IPS-18a (cell line): ENCODE measurements around the gene GAREM1.

ENCODE experiments used
- H3K27ac ChIP-seq: one replicate; pipeline ENCODE4 v1.5.1; 2013; ENCODE audit warnings: low read length
- H3K27me3 ChIP-seq: one replicate; pipeline ENCODE4 v1.6.1; 2013; ENCODE audit warnings: mild to moderate bottlenecking, low read length; ENCODE audit not compliant: control insufficient read depth, insufficient read depth
- H3K36me3 ChIP-seq: one replicate; pipeline ENCODE4 v1.6.1; 2013; ENCODE audit warnings: low read depth, low read length; ENCODE audit not compliant: control insufficient read depth
- H3K4me1 ChIP-seq: one replicate; pipeline ENCODE4 v1.6.1; 2013; ENCODE audit warnings: low read depth, low read length; ENCODE audit not compliant: control insufficient read depth
- H3K4me3 ChIP-seq: one replicate; pipeline ENCODE4 v1.5.1; 2013; ENCODE audit warnings: low read length
- H3K9ac ChIP-seq: one replicate; pipeline ENCODE4 v1.6.1; 2013; ENCODE audit warnings: mild to moderate bottlenecking, low read length, moderate library complexity
- H3K9me3 ChIP-seq: one replicate; pipeline ENCODE4 v1.6.1; 2013; ENCODE audit warnings: low read depth, low read length; ENCODE audit not compliant: control insufficient read depth

The GAREM1 gene

GRCh38 chr18:32438173-32438572, 32.5 kb downstream of the GAREM1 start:
- no peak overlapping the region for H3K4me3 ChIP-seq
- H3K9me3 ChIP-seq = no peaks in the 10 kb centered on the region
- H3K27me3 ChIP-seq = no peaks in the 10 kb centered on the region
- H3K9ac ChIP-seq = no peak overlapping the region
- H3K36me3 ChIP-seq = no peaks in the 10 kb centered on the region
- H3K27ac ChIP-seq = no peak overlapping the region
- peaks cover 4% of the 10 kb centered on the region for H3K4me1 ChIP-seq

GRCh38 chr18:32437100-32437834, 33.4 kb downstream of the GAREM1 start:
- Histone ChIP-seq H3K4me1 (peaks cover 4% of the 10 kb centered on the region), H3K27ac (no peak overlapping the region), H3K36me3 (no peaks in the 10 kb centered on the region), H3K9me3 (no peaks in the 10 kb centered on the region), H3K9ac (no peak overlapping the region), H3K4me3 (no peak overlapping the region), H3K27me3 (no peaks in the 10 kb centered on the region)

GRCh38 chr18:32435631-32436500, 34.8 kb downstream of the GAREM1 start:
- Histone ChIP-seq H3K36me3 (no peaks in the 10 kb centered on the region), H3K9ac (no peak overlapping the region), H3K4me1 (peaks cover 4% of the 10 kb centered on the region), H3K9me3 (no peaks in the 10 kb centered on the region), H3K4me3 (no peak overlapping the region), H3K27ac (no peak overlapping the region), H3K27me3 (no peaks in the 10 kb centered on the region)

DNA sequence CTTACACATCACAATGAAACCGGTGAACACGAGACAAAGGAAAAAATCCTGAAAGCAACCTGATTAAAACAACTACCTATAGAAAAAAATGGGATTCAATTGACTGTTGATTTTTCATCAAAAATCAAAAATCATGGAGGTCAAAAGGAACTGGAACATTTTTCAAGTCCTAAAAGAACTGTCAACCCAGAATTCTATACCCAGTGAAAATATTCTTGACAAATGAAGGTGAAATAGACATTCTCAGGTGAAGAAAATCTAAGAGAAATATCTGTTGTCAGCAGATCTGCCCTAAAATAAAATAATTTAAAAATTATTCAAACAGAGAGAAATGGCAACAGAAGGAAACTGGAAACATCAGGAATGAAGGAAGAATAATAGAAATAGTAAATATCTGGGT, 38.9 kb downstream of the GAREM1 start:
- Histone ChIP-seq H3K36me3 (no peaks in the 10 kb centered on the region), H3K9me3 (no peaks in the 10 kb centered on the region), H3K27me3 (no peaks in the 10 kb centered on the region), H3K27ac (no peak overlapping the region), H3K9ac (no peak overlapping the region), H3K4me3 (no peak overlapping the region), H3K4me1 (peaks cover 8% of the 10 kb centered on the region)

DNA sequence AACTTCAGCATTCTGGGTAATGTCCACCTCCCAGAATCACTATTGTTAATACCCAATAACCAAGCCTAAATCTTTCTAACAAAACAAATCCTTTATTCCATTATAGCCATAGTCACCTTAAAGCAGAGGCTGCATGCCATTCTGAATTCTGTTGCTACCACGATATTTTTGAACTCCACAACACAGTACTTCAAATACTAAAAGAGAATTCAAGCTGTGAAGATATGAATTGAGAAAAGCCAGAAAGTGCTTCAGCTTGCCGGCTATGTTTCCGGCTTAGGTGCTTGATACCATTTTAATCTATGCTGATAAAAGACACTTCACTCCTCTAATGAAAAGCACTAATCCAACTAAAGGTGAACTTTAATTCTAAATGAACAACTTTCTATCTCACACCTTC, 41.3 kb downstream of the GAREM1 start:
- Histone ChIP-seq H3K27ac (no peak overlapping the region), H3K9me3 (no peaks in the 10 kb centered on the region), H3K4me1 (peaks cover 4% of the 10 kb centered on the region), H3K27me3 (no peaks in the 10 kb centered on the region), H3K36me3 (no peaks in the 10 kb centered on the region), H3K9ac (no peak overlapping the region), H3K4me3 (no peak overlapping the region)

- Histone ChIP-seq H3K9me3 (no peaks in the 10 kb centered on the region), H3K4me1 (peaks cover 4% of the 10 kb centered on the region), H3K9ac (no peak overlapping the region)
These were observed 43.4 kb downstream of the GAREM1 start for GRCh38 chr18:32427084-32427900.

DNA sequence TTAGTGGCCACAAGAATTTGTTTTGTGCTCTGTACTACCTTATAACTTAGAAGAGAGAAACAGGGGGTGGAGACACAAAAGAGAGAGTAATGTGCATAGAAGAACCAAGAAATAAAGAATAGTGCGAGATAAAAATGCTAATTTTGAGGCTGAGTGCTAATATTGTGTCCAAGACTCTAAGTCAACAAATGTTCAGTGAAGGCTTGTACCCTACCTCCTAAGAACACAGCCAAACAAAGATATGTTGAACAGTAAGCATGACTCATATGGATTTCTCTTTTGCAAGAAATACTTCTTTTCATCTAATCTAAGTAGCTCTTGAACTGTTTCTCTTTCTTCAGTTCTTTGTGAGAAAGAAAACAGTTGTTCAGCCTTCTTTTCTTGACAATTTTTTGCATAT, 45.2 kb downstream of the GAREM1 start:
- H3K4me1 ChIP-seq = peaks cover 4% of the 10 kb centered on the region
- no peaks in the 10 kb centered on the region for H3K9me3 ChIP-seq
- no peaks in the 10 kb centered on the region for H3K27me3 ChIP-seq
- H3K36me3 ChIP-seq = no peaks in the 10 kb centered on the region
- H3K9ac ChIP-seq = no peak overlapping the region
- H3K4me3 ChIP-seq = no peak overlapping the region
- H3K27ac ChIP-seq = no peak overlapping the region

More at GRCh38 chr18:32427084-32427900, 43.4 kb downstream of the GAREM1 start:
- H3K27me3 ChIP-seq = no peaks in the 10 kb centered on the region
- no peak overlapping the region for H3K4me3 ChIP-seq
- H3K27ac ChIP-seq = no peak overlapping the region
- no peaks in the 10 kb centered on the region for H3K36me3 ChIP-seq

DNA sequence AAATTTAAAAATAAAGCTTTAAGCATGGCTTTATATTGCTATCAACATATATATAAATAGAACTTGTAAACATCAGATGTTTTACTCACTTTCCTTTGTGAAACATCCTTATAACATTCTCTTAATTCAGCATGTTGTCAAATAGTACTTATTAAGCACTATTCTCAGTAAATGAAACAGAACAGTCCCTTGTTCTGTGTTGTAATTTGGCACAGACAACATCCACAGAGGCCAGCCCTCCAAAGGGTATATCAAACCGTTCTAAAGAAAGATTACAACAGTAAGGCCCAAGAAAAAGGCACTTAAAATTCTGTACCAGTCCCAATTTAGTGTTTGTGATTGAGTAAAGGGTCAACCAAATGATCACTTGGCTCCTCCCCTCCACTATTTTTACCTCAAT, 46.0 kb downstream of the GAREM1 start:
- Histone ChIP-seq H3K4me3 (no peak overlapping the region), H3K9me3 (no peaks in the 10 kb centered on the region), H3K27ac (no peak overlapping the region), H3K36me3 (no peaks in the 10 kb centered on the region), H3K9ac (no peak overlapping the region), H3K4me1 (no peaks in the 10 kb centered on the region), H3K27me3 (no peaks in the 10 kb centered on the region)

- Histone ChIP-seq H3K27me3 (no peaks in the 10 kb centered on the region), H3K36me3 (no peaks in the 10 kb centered on the region), H3K9ac (no peak overlapping the region), H3K27ac (no peak overlapping the region), H3K9me3 (no peaks in the 10 kb centered on the region), H3K4me3 (no peak overlapping the region), H3K4me1 (no peaks in the 10 kb centered on the region)
These were observed 47.5 kb downstream of the GAREM1 start for GRCh38 chr18:32422978-32423740.

DNA sequence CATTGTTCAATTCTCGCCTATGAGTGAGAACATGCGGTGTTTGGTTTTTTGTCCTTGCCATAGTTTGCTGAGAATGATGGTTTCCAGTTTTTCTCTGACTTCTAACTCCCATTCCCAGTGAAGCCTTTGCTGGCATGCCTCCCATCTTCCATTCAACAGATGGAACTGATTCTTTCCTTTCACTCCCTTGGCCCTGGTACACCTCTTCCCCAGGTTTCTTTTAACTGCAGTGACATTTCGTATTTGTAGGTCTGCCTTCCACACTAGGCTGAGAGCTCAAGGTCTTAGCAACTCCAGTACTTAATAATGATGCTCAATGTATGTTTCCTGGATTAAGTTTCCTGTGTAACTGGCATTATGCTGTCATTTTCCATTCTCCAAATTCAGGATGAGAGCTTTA, 48.5 kb downstream of the GAREM1 start:
- Histone ChIP-seq H3K9me3 (no peaks in the 10 kb centered on the region), H3K27ac (no peak overlapping the region), H3K4me1 (no peaks in the 10 kb centered on the region), H3K36me3 (no peaks in the 10 kb centered on the region), H3K4me3 (no peak overlapping the region), H3K9ac (no peak overlapping the region), H3K27me3 (no peaks in the 10 kb centered on the region)
